Lower leg skin (tissue), 4 donors: ENCODE measurements around the gene SMARCB1. TPM values are rescaled to one million over a fixed set of nuclear protein-coding genes. Genes with fewer than 3 reads are reported as not detected.

ENCODE experiments used
- DNase-seq, 2 donors: peaks; one replicate each; pipeline ENCODE4 v3.0.0-alpha.2; 2019; ENCODE audit warnings: low spot score in 2 of 2
- H3K4me3 ChIP-seq: fragments of 200-600 bp; sonication (generic); 2 replicates; pipeline ENCODE4 v1.5.1; 2017; ENCODE audit warnings: mild to moderate bottlenecking, low read depth; ENCODE audit not compliant: poor library complexity, severe bottlenecking
- CTCF ChIP-seq, 3 donors: fragments of 450-650 bp; IDR thresholded peaks; one replicate each; pipeline ENCODE4 v1.5.1; 2016; ENCODE audit warnings: antibody characterized with exemption in 3 of 3, mild to moderate bottlenecking in 3 of 3, moderate library complexity in 2 of 3
- POLR2A ChIP-seq, 2 donors: fragments of 450-650 bp; IDR thresholded peaks; one replicate each; pipeline ENCODE4 v1.6.1; 2016 to 2017; ENCODE audit warnings: antibody characterized with exemption in 2 of 2, mild to moderate bottlenecking in 1 of 2, moderate library complexity in 1 of 2
- WGBS, 2 donors: methylation state at CpG; one replicate each; pipeline ENCODE4 v1.1.5; 2018; 5-methylcytosine and 5-hydroxymethylcytosine counted together
- intact Hi-C: fragments of 100-400 bp; cut with DNase I; formaldehyde crosslinking; loops from one replicate; pipeline ENCODE4 v1.15.0; 2023; ENCODE audit warnings: low total_unique reads
- total RNA-seq, 4 donors: library from RNA; depleted of rRNA; stranded (reverse); fragments of >200 nt; gene quantifications; one replicate each; pipeline ENCODE4 v1.1.0, GENCODE V29; 2016

Gene SMARCB1
- total RNA-seq, 4 donors from 2014 or later, result 52.2 to 61.6 (median 55.2) TPM

- WGBS, 2 donors, result 16 to 20% methylated on average over 15 to 22 of the region's 22 CpGs
- H3K4me3 ChIP-seq, result peak overlapping the region; percentile 47
- intact Hi-C loops, result no loop called here
- no peak for DNase-seq
- TF ChIP-seq CTCF (IDR thresholded peaks at IDR 0.05) (no peak), POLR2A (IDR thresholded peaks at IDR 0.05) (no peak)
Measured at GRCh38 chr22:23751441-23751996, 35.2 kb upstream of the SMARCB1 start.

- DNase-seq, result no peak
- H3K4me3 ChIP-seq, result no peak overlapping the region
- WGBS, 2 donors, result 88 to 89% methylated on average over 9 of the region's 9 CpGs
- intact Hi-C loops, result no loop called here
- TF ChIP-seq CTCF (IDR thresholded peaks at IDR 0.05) (no peak), POLR2A (IDR thresholded peaks at IDR 0.05) (no peak)
Measured at GRCh38 chr22:23752090-23752691, 34.6 kb upstream of the SMARCB1 start.

DNA sequence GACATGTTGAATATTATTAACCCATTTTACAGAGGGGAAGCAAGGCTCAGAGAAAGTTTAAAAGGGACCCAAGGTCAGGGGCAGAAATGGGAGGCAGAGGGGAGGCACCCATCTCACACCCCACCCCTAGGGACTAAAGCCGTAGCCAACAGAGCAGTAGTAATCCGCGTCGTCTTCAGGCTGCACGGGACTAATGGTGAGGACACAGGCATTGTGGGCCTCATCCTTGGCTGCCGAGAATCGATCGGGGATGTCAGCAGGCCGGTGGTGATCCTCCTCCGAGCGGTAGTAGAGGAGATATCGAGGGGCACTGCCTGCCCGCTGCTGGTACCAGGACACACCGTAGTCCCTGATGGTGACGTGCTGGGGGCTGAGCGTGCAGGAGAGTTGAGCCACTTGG, 34.0 kb upstream of the SMARCB1 start:
- TF ChIP-seq CTCF (IDR thresholded peaks at IDR 0.05), result no peak
- TF ChIP-seq POLR2A (IDR thresholded peaks at IDR 0.05), result no peak
- H3K4me3 ChIP-seq, result no peak overlapping the region
- 92 to 96% methylated on average over 16 of the region's 16 CpGs for WGBS, 2 donors
- intact Hi-C loops, result no loop called here
- no peak for DNase-seq

GRCh38 chr22:23753385-23753784, 33.4 kb upstream of the SMARCB1 start:
- no peak for DNase-seq
- no peak overlapping the region for H3K4me3 ChIP-seq
- intact Hi-C loops, result no loop called here
- WGBS, 2 donors, result 79 to 80% methylated on average over 2 of the region's 2 CpGs
- TF ChIP-seq POLR2A (IDR thresholded peaks at IDR 0.05), result no peak
- TF ChIP-seq CTCF (IDR thresholded peaks at IDR 0.05), result no peak

DNA sequence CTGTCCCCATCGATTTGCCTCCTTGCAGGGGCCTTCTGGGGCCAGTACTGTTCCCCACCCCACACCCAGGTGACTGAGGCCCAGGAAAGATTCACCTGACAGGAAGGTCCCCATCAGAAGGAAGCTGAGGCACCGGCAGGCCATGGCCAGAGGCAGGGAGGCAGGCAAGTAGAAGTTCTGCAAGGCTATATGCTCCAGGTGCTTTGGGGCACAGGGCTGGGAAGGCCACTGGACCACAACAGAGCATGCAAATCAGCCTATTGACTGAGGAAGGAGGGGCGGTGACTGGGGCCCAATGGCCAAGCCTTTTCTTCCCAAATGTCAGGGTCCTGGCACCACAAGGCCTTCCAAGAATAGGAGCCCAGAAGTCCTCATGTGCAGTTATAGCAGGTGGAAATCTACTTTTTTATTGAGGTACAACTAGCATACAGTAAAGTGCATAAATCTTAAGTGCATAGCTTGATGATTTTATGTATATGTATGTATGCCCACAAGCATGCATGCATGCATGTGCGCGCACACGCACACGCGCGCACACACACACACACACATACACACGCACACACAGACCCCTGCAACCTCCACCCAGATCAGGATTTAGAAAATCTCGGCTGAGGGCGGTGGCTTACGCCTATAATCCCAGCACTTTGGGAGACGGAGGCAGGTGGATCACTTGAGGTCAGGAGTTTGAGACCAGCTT, 32.4 kb upstream of the SMARCB1 start, which contains the start of gene VPREB3:
Gene VPREB3 (minus strand): TSS at position 206 of the 700 bp plus-strand sequence. CDS start 62 bp downstream, at position 144.
- no peak within 1 kb of the TSS for H3K4me3 ChIP-seq
- intact Hi-C loops, result no loop called here
- 89 to 93% methylated on average over 14 of the region's 14 CpGs for WGBS, 2 donors
- no peak for TF ChIP-seq CTCF (IDR thresholded peaks at IDR 0.05)
- no peak for TF ChIP-seq POLR2A (IDR thresholded peaks at IDR 0.05)
- DNase-seq, result no peak
